ENCODE results near the gene PCCA.

GRCh38 chr13:100184095-100184494, 95.2 kb downstream of the PCCA start:
- TF ChIP-seq POLR2AphosphoS5 (IDR thresholded peaks at IDR 0.05): no peak
- no peak for TF ChIP-seq CTCF (IDR thresholded peaks at IDR 0.05)
- no peak for TF ChIP-seq POLR2A (IDR thresholded peaks at IDR 0.05)

Measured in breast epithelium (tissue), 3 donors.